Kidney tubule cell (primary cell): ENCODE measurements around the gene RB1.
A peak's percentile ranks its signal among the peaks of the same experiment; 100 is the strongest.

Experiments
- DNase-seq: peaks from one replicate; pipeline ENCODE4 v3.0.0-alpha.2; 2018; ENCODE audit warnings: low spot score

RB1 gene

DNA sequence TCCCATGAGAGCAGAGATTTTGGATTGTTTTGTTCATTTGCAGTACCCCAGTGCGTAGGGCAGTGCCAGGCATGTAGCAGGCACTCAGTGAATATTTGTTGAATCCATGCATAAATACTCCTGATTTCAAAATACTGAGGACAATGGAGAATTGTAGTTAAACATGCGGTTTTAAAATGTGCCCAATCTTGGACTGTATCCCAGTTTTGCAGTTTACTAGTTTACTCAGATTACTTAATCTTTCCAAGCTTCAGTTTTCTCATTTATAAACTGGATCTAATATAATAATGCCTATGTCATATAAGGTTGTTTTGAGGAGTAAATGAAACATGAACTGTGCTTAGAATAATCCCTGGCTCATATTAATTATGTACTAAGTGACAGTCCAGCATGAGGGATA is 190.3 kb downstream of the RB1 start:
- no peak for DNase-seq

DNA sequence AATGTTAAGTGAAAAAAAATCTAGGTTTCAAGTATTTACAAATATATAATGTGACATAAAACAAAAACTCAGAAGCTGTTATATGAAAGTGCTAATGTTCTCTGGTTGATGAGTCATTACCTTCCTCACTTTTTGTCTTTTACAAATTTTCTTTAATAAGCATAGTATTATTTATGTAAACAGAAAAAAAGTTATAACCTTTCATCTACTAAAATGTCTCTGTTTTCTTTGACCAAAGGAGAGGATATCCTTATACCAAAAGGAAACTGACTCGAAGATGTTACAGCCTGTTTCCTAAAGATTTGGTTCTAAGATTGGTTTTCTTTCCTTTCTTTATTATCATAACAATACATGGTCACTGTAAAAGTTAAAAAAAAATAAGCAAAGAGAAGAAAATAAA is 191.3 kb downstream of the RB1 start:
- DNase-seq: no peak

DNA sequence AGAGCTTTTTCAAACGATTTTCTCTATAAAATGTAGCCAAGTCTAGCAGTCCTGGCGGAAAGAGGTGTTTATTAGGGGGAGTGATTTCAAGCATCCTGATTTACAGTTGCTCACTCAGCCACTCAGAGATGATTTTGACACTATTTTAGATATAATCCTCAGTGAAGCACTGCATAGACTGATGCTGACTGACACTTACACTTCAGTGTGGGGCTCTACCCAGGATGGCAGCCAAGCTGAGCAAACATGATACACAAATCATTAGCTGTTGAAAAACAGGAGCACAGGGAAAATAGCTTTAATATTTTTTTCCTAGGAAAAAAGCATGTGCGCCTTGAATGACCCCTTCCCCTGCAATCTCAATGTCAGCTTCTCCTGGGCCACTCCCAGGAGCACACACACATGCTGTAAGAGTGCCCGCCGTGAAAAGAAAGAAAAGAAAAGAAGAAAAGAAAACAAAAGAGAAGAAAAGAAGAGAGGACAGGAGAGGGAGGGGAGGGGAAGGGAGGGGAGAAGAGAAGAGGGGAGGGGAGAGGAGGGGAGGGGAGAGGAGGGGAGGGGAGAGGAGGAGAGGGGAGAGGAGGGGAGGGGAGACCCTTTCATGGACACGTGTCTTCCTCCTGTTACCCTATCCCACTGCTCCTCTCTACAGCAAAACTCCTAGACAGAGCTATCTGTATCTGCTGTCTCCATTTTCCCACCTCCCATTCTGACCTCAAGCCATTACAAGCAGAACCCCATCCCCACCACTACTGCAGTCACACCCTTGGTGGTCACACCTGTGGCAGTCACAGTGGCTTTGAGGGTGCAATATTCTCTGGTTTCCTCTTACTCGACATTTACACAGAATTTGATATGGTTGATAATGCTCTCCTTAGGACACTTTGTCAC is 193.0 kb downstream of the RB1 start:
- no peak for DNase-seq

DNA sequence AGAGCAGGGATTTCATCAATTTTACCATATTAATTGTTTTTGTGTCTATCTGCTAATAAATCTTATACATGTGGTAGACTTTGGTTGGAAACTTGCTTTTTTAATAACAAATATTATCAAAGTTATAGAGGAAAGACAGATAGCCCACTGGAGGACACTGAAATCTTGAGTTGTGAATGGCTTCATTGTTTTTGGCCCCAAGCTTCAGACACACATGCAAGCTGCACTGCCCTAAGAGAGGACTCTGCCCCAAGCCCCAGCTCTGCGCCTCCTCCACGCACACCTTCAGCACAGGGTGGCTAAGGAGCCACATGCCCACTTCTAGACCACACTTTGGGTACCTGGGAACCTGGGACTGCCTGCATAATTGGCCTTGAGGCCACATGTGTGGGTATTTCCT is 194.1 kb downstream of the RB1 start:
- DNase-seq: no peak

DNA sequence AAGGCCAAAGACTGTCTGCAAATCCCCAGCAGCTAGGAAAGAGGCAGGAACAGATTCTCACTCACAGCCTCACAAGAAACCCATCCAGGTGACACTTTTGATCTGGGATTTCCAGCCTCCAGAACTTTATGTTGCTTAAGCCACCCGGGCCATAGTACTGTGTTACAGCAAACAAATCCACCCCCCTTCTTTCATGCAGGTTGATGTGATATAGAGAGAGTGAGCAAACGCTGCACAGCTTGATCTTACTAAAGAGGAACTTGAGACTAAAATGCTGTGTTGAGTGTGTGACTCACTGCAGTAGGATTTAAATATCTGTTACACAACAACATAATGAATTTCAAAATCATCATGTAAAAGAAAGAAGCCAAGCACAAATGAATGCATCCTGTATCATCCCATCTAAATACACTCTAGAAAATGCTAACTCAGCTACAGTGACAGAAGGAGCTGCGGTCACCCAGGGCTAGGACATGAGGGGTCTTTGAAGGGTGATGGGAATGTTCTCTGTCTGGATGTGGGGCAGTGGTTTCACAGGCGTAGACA is 197.2 kb downstream of the RB1 start:
- peak; percentile 47 for DNase-seq

DNA sequence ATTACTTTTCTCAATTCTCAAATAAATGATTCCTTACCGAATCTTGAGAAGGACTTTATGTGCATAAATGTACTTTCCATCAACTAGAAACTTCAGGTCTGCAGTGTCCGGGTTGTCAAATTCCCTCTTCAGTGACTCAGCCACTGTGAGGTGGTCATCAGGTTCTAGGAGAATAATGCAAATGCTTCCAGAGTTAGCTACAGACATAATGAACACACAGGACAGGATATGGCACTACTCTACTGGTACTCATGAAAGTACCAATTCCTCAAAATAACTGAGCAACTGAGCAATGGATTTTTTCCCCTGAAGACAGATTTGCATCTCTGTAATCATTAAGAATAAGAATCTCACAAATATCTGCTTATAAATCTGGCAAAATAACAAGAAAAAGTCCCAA is 198.2 kb downstream of the RB1 start:
- DNase-seq: peak; percentile 11

DNA sequence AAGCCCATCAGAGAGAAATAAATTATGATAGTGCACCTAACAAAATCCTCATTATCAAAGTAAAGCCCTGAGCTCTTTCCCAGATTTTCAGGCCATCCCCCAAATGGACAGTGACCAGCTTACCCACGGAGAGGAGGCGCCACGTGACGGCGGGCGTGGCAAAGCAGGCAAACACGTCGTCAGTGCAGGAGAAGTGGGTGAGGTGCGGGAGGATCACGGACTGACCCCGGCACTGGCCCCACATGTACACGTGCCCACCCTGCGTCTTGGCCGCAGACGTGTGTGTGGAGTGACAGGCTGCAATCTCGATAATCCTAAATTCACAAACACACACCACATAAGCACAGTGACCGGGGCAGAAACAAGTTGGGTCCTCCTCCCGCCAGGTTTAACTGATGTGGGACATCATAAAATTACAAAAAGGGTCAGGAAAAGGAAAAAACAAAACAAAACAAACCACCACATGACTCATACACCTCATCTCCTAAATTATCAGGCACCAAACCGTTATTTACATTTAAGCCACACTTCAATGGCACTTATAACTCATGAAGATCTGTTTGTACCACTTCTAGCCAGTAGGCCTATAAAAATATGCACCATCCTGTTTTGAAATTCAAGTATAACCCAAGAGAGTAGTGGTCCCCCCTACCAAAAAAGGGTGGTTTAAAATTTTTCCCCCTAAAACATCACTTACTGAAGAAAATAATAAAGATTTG is 199.2 kb downstream of the RB1 start:
- no peak for DNase-seq

DNA sequence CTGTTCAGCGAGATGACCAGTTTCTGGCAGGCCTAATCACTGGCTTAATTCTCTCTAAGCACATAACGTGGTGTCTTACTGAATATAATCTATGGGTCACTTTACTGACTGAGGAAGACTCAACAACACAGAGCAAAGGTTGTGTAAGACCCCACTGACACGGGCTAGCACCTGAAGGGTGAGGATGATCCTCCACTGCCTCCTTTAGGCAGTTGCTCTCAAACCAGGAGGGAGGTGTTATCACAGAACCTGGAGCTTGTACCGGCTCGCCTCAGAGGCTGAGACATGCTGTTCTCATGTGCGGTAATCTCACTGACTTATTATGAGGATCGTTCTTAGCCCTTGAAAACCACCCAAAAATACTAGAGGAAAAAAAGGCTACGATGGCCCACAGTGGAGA is 201.1 kb downstream of the RB1 start:
- no peak for DNase-seq

DNA sequence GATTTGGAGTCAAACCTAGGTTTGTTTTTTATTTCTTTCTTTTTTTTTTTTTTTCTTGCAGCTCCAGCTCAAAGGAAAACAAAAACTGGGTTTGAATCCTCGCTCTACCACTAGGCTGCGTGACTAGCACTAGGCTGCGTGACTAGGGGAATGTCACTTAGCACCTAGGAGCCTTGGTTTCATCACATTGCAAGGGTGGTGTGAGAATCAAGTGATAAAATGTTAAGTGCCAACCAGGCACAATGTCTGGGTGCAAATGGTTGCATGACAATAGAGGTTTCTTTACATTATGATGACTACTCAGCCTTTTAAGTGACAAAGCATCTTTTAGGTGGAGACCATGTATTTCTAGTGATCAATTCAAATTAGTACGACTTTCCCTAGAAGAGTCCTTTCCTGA is 201.5 kb downstream of the RB1 start:
- no peak for DNase-seq

DNA sequence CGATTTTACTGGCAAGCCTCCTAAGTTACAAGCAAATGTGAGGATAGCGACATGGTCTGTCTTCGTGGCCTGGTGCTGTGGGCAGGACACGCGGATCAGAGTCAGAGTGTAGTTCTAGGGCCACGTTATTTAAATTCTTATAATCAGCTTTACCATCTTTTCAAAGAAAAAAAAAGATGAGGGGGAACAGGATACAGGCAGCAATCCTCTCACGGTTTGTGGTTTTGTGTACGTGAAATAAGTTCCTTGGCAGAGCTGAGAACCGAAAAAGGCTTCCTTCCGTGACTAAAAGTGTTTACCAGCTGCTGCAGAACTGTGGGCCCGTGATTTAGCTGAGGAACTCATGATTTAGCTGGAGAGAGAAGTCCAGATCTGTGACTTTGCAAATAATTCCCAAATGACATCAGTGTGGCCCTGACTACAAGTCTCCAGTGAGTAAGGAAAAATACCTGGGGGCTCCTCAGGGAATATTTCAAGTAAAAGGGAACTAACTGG is 202.1 kb downstream of the RB1 start:
- peak; percentile 43 for DNase-seq

DNA sequence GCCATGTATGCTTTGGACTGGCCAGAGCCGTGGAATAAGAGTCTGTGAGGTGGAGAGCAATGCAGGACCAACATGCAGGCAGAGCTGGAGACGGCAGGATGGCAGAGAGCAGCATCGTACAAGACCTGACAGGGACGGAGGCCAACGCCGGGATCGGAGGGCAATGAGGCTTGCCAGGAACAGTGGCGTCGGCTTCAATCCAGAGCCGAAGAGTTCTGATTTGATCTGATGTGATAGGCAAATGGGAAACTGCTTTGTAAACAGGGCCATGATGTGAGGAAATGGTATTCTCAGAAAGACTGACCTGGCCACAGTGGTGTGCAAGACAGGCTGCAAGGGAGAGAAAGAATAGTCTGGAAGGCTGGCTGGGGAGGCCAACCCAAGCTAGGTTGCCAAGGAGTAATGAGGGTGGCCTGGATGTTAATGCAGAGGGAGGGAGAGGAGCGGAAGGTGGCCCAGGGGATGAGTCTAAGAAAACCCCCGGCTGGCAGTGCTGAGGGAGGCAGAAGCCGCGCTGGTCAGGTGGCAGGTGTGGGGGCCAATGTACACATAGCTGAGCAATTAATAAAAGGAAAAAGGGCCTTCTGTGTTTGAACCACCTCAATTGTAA is 202.6 kb downstream of the RB1 start:
- DNase-seq: no peak

DNA sequence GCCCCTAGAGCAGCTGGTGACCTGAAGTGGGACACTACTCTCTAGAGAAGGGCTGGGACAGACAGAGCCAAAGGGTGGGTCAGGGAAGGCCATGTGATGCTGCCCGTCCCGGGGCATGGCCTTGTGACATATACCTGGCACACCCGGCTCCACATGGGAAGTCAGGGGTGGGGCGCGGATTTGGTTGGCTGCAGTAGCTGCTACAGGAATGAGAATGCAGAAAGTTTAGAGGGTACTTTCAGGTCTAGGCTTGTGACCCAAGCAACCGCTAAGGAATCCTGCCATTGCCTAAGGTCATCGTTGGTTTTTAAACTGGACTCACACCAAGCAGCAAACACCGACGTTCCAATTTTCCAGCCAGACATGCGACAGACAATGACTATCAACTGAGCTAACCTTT is 203.5 kb downstream of the RB1 start:
- no peak for DNase-seq

DNA sequence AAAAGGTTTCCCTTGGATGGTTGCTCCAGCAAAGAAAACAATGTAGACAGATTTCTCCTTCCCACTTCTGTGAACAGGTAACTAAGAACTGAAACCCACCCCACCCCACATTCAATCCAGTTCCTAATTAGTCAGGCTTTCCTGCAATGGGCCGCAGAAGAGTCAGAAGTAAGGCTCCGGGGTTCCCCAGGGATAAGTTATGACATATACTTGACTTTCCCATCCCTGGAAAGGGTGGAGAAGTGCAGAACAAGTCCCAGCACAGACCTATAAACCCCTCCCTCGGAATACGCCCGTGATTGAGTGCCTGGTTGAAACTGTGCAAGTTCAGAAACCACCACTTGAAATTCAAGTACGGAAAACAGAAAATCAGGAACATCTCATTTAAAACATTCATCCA is 204.5 kb downstream of the RB1 start:
- no peak for DNase-seq

DNA sequence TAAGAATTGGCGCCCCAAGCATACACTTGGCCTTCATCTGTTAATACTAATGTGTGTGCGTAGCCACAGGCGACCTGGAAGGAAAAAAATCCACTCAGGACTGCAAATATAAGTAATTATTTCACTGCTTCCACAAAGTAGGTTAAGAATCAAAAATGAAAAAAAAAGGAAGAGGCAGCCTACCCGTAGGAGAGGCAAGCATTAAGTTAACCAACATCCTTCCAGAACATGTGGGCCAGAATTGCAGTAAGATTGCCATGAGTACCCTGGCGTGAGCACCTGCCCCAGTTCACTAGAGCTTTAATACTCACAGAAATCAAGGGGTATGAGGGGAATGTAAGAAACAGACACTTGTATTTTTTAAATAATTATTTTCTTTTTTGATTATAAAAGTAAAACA is 207.1 kb downstream of the RB1 start:
- no peak for DNase-seq

DNA sequence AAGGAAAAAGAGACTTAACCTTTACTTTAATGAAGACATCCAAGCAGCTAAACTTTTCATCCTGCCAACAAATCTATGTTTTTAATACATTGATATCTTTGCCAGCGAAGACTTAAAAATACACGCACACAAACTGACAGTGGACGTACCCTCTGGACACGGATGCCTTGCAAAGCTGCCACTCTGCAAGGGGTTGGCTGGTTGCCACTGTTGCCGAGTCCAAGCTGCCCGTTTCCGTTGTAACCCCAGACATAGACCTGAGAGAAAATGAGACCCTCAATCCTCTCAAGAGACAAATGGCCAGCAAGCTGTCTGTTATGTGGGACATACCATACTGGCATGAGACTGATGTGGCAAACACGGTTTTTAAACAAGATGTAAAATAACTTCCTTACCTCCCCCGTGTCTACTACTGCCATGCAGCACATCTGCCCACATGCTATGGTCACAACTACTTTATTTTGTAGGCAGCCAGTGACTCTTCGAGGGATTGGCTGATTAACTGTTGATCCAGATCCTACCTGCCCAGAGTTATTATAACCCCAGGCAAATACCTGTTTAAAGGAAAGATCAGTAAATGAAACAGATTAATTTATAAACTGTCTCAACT is 208.2 kb downstream of the RB1 start:
- DNase-seq: no peak

DNA sequence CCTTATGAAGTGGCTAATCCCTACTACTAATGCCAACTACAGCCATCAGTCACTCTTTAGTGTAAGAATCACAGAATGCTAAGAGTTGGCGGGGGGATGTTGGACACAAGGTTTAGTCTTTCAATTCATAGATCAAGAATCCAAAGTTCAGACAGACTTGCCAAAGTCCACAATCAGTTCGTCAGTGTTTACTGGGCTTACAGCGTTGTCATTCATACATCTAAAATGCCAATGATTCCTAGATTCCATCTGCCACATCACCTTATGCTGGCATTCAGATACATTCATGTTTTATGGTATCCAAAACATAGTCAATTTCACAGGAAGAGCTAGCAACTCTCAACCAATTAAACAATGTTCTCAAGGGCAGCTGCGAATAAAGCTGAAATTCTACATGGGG is 211.2 kb downstream of the RB1 start:
- no peak for DNase-seq

DNA sequence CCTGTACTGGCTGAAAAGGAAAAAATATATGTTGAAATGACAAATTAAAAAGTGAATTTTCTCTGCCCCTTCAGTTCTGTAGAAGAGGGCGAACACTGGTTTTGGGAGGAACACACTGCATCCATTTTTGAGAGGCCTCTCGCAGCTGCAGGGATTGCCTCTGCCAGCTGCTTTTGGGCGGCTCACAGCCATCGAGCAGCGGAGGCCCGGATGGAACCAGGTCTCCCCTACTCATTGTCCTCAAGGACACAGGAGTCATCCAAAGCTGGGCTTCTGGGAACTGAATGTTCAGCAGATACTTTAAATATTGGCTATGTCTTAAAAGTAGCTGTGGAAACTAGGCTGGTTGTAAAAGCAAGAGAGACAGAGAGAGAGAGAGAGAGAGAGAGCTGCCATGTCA is 212.2 kb downstream of the RB1 start:
- DNase-seq: no peak

DNA sequence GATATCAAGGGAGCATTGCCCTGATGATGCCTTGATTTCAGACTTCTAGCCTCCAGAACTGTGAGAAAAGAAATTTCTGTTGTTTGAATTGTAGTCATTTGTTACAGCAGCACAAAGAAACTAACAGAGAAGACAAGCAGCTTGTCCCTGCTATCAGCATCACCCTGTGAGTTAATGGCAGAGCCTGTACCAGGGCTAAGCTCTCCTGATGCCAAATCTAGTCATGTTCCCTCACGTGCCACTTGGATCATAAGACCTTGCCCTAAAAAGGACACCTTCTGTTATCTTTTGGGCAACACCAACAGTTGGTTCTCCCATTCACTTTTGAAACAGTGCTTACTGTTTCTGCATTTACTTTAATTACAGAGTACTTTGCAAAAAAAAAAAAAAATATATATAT is 214.5 kb downstream of the RB1 start:
- no peak for DNase-seq

DNA sequence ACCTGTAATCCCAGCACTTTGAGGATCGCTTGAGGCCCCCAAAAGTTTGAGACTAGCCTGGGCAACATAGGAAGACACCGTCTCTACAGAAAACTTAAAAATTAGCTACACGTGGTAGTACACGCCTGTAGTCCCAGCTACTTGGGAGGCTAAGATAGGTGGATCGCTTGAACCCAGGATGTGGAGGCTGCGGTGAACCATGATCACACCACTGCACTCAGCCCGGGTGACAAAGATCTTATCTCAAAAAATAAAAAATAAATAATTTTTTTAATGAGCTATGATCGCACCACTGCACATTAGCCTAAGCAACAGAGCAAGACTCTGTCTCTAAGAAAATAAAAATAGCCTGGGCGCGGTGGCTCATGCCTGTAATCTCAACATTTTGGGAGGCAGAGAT is 222.7 kb downstream of the RB1 start:
- DNase-seq: no peak

DNA sequence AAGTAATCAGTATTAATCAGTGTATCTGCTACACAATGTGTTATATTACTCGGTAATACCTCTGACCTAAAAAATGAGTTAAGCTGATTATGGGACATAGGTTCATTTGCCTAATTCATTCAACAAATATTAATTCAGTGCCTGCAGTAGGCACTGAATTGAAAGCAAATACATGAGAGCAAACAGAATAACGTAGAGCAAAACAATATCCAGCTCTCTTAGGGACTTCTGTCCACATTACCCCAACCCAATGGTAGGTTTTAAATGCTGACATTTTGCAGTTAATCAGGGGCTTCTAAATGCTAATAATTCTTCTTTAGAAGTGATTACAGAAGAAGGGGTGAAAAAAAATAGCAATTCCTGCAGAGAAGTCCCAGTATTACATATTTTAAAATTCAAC is 224.4 kb downstream of the RB1 start:
- no peak for DNase-seq

DNA sequence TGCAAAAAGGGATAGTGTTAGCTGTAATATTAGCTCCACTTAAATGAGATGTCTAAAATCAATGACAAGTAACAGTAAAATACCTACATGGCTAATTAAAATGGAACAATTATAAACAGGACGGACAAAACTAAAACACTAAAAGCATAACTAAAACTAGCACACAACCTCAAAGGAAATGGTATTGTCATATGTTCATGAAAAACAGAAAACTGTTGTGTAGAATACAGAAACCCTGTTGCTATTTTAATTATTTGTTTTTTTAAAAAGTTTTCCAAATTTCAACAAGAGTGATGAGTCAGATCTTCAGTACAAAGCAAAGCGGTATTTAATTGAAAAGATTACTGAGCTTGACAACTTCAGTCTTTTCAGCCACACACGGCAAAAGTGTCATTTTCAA is 225.2 kb downstream of the RB1 start:
- DNase-seq: no peak

DNA sequence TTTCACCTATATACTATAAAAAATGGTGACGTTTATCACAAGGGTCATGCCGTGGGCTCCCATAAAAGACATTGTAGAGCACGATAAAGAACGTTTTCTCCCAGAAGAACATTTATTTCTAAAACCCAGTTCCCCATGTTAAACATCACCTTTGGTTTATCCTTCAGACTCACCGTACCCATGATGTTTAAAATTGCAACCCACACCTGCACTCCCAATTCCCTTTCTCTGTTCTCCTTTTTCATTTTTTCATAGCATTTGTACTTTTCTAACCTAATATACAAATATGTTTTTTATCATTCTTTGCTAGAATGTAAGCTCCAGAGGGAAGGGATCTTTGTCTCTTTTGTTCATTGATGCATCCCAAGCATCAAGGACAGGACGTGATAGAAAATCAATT is 227.3 kb downstream of the RB1 start:
- DNase-seq: no peak
